Ovary (tissue), 3 donors: ENCODE measurements around the gene TOMM34.

Experiments used
- CTCF ChIP-seq, 3 donors: fragments of 450-650 bp in 2 of 3; fragments of 200-600 bp in 1 of 3; IDR thresholded peaks; one replicate each; pipeline versions ENCODE4 v1.5.1 to v1.8.0; 2016 to 2022; ENCODE audit warnings: antibody characterized with exemption in 3 of 3, mild to moderate bottlenecking in 1 of 3
- POLR2A ChIP-seq: fragments of 450-650 bp; IDR thresholded peaks from one replicate; pipeline ENCODE4 v1.6.1; 2017; ENCODE audit warnings: antibody characterized with exemption, mild to moderate bottlenecking, moderate library complexity
- donor health status: DM: no; HTN: no; CAD: no.

- TF ChIP-seq CTCF (IDR thresholded peaks at IDR 0.05) (no peak), POLR2A (no peak)
These were observed 1.7 kb upstream of the TOMM34 start for GRCh38 chr20:44961870-44962267.
